ENCODE results near the gene HEMGN. TPM values are rescaled to one million over a fixed set of nuclear protein-coding genes. Genes with fewer than 3 reads are reported as not detected.

Gene HEMGN
- polyA plus RNA-seq (not detected in 2 replicates), polyA minus RNA-seq (not detected in 2 replicates)

- peaks cover 51% of the 10 kb centered on the region for H3K27me3 ChIP-seq (ENCODE audit: insufficient read depth, low read depth, low read length)
- H3K36me3 ChIP-seq (ENCODE audit: insufficient read depth, low read length): no peaks in the 10 kb centered on the region
- no peak within 1 kb of the TSS for H2AFZ ChIP-seq (ENCODE audit: low read depth, low read length)
- H4K20me1 ChIP-seq (ENCODE audit: insufficient read depth): no peaks in the 10 kb centered on the region
- no peak within 1 kb of the TSS for H3K9ac ChIP-seq (ENCODE audit: low read length)
- H3F3A ChIP-seq (ENCODE audit: insufficient read depth, low read length, poor library complexity, severe bottlenecking): peaks cover 4% of the 10 kb centered on the region
- H3K27ac ChIP-seq (ENCODE audit: low read length): no peak within 1 kb of the TSS
- no peaks in the 10 kb centered on the region for H3K9me3 ChIP-seq (ENCODE audit: low read length)
- no peaks in the 10 kb centered on the region for H3K79me2 ChIP-seq (replicated peaks; ENCODE audit: insufficient read depth, low read length)
- no peak within 1 kb of the TSS for H3K4me2 ChIP-seq (ENCODE audit: low read length)
- no peak for TF ChIP-seq CTCF (IDR thresholded peaks at IDR 0.05; ENCODE audit: poor library complexity, severe bottlenecking)
- no peak for TF ChIP-seq EP300 (conservative IDR thresholded peaks at IDR 0.05; ENCODE audit: poor library complexity, severe bottlenecking)
- no peak for TF ChIP-seq EZH2 (IDR thresholded peaks at IDR 0.05; ENCODE audit: borderline replicate concordance, insufficient read depth, low read length, poor library complexity, severe bottlenecking)
- TF ChIP-seq RAD21 (conservative IDR thresholded peaks at IDR 0.05): no peak
- no peak for TF ChIP-seq SMC3 (conservative IDR thresholded peaks at IDR 0.05; ENCODE audit: poor library complexity)
- TF ChIP-seq, protein P1, sequence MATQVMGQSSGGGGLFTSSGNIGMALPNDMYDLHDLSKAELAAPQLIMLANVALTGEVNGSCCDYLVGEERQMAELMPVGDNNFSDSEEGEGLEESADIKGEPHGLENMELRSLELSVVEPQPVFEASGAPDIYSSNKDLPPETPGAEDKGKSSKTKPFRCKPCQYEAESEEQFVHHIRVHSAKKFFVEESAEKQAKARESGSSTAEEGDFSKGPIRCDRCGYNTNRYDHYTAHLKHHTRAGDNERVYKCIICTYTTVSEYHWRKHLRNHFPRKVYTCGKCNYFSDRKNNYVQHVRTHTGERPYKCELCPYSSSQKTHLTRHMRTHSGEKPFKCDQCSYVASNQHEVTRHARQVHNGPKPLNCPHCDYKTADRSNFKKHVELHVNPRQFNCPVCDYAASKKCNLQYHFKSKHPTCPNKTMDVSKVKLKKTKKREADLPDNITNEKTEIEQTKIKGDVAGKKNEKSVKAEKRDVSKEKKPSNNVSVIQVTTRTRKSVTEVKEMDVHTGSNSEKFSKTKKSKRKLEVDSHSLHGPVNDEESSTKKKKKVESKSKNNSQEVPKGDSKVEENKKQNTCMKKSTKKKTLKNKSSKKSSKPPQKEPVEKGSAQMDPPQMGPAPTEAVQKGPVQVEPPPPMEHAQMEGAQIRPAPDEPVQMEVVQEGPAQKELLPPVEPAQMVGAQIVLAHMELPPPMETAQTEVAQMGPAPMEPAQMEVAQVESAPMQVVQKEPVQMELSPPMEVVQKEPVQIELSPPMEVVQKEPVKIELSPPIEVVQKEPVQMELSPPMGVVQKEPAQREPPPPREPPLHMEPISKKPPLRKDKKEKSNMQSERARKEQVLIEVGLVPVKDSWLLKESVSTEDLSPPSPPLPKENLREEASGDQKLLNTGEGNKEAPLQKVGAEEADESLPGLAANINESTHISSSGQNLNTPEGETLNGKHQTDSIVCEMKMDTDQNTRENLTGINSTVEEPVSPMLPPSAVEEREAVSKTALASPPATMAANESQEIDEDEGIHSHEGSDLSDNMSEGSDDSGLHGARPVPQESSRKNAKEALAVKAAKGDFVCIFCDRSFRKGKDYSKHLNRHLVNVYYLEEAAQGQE (IDR thresholded peaks at IDR 0.05; ENCODE audit: borderline replicate concordance): no peak
- TF ChIP-seq TAF1 (IDR thresholded peaks at IDR 0.05; ENCODE audit: low read depth): no peak
- TF ChIP-seq MXI1 (conservative IDR thresholded peaks at IDR 0.05; ENCODE audit: poor library complexity, severe bottlenecking): no peak
- TF ChIP-seq POLR2AphosphoS5 (IDR thresholded peaks at IDR 0.05): no peak
- H3K4me3 ChIP-seq (ENCODE audit: low read length): no peak within 1 kb of the TSS
- H3K9me2 ChIP-seq (ENCODE audit: insufficient read depth, low read length): no peaks in the 10 kb centered on the region
These were observed at the start of gene HEMGN for GRCh38 chr9:97938081-97938644. TSS of gene HEMGN (minus strand) at chr9:97938172. CDS start at chr9:97938136, 36 bp downstream.

- no peak overlapping the region for H3K4me3 ChIP-seq (ENCODE audit: low read length)
- H3K27me3 ChIP-seq (ENCODE audit: insufficient read depth, low read depth, low read length): peaks cover 2% of the 10 kb centered on the region
- H2AFZ ChIP-seq (ENCODE audit: low read depth, low read length): no peak overlapping the region
- peaks cover 70% of the 10 kb centered on the region for H3K79me2 ChIP-seq (replicated peaks; ENCODE audit: insufficient read depth, low read length)
- TF ChIP-seq CTCF (IDR thresholded peaks at IDR 0.05; ENCODE audit: poor library complexity, severe bottlenecking): no peak
- TF ChIP-seq MXI1 (conservative IDR thresholded peaks at IDR 0.05; ENCODE audit: poor library complexity, severe bottlenecking): no peak
- no peak for TF ChIP-seq EP300 (conservative IDR thresholded peaks at IDR 0.05; ENCODE audit: poor library complexity, severe bottlenecking)
- no peak for TF ChIP-seq EZH2 (IDR thresholded peaks at IDR 0.05; ENCODE audit: borderline replicate concordance, insufficient read depth, low read length, poor library complexity, severe bottlenecking)
- no peak for TF ChIP-seq POLR2AphosphoS5 (IDR thresholded peaks at IDR 0.05)
- TF ChIP-seq TAF1 (IDR thresholded peaks at IDR 0.05; ENCODE audit: low read depth): no peak
- TF ChIP-seq SMC3 (conservative IDR thresholded peaks at IDR 0.05; ENCODE audit: poor library complexity): no peak
- TF ChIP-seq, protein P1 (IDR thresholded peaks at IDR 0.05; ENCODE audit: borderline replicate concordance): no peak
- H3F3A ChIP-seq (ENCODE audit: insufficient read depth, low read length, poor library complexity, severe bottlenecking): no peaks in the 10 kb centered on the region
- H4K20me1 ChIP-seq (ENCODE audit: insufficient read depth): no peaks in the 10 kb centered on the region
- H3K4me2 ChIP-seq (ENCODE audit: low read length): no peak overlapping the region
- H3K9me2 ChIP-seq (ENCODE audit: insufficient read depth, low read length): no peaks in the 10 kb centered on the region
- H3K36me3 ChIP-seq (ENCODE audit: insufficient read depth, low read length): no peaks in the 10 kb centered on the region
- H3K27ac ChIP-seq (ENCODE audit: low read length): no peak overlapping the region
- H3K9ac ChIP-seq (ENCODE audit: low read length): no peak overlapping the region
- no peaks in the 10 kb centered on the region for H3K9me3 ChIP-seq (ENCODE audit: low read length)
These were observed 49.5 kb upstream of the HEMGN start for GRCh38 chr9:97987487-97987886.
